WI38 (cell line): ENCODE measurements around the gene CRIP3.
"Not testable (repeated sequence)": the region's sequence is repeated elsewhere in the genome, so short reads cannot be mapped to it uniquely, and the experiment has no call there.

Experiments used
- H3K4me3 ChIP-seq: 2 replicates; pipeline ENCODE4 v1.5.1; 2011; ENCODE audit warnings: low read depth, mild to moderate bottlenecking, control low read depth, low read length
- CTCF ChIP-seq: IDR thresholded peaks from 2 replicates; pipeline ENCODE4 v1.5.1; 2012; ENCODE audit warnings: low read depth, mild to moderate bottlenecking, control low read depth, low read length

The CRIP3 gene

GRCh38 chr6:43308101-43308989 lies at the start of gene CRIP3:
Gene CRIP3 (minus strand): TSS chr6:43308826. CDS start chr6:43308792, 34 bp downstream.
- no peak for TF ChIP-seq CTCF
- no peak within 1 kb of the TSS for H3K4me3 ChIP-seq

GRCh38 chr6:43355862-43356590 lies 47.4 kb upstream of the CRIP3 start:
- H3K4me3 ChIP-seq = no peak overlapping the region
- 0 out of 2 replicates have a peak, but pooled peaks have one; percentile 5 for TF ChIP-seq CTCF

- not testable (repeated sequence) for H3K4me3 ChIP-seq
Measured at GRCh38 chr6:43351951-43352350, 43.3 kb upstream of the CRIP3 start.

GRCh38 chr6:43347444-43347843 lies 38.8 kb upstream of the CRIP3 start:
- H3K4me3 ChIP-seq = no peak overlapping the region
- no peak for TF ChIP-seq CTCF

- TF ChIP-seq CTCF = no peak
Measured at GRCh38 chr6:43347021-43347420, 38.4 kb upstream of the CRIP3 start.

GRCh38 chr6:43346243-43346642 lies 37.6 kb upstream of the CRIP3 start:
- H3K4me3 ChIP-seq = not testable (repeated sequence)

More at GRCh38 chr6:43347021-43347420, 38.4 kb upstream of the CRIP3 start:
- no peak overlapping the region for H3K4me3 ChIP-seq

- H3K4me3 ChIP-seq = no peak overlapping the region
- no peak for TF ChIP-seq CTCF
Measured at GRCh38 chr6:43339168-43339567, 30.5 kb upstream of the CRIP3 start.

- H3K4me3 ChIP-seq = no peak overlapping the region
- TF ChIP-seq CTCF = no peak
Measured at GRCh38 chr6:43338243-43338642, 29.6 kb upstream of the CRIP3 start.
